Upper lobe of left lung (tissue), 4 donors: ENCODE results near the gene APBA3.

Experiments
- CTCF ChIP-seq, 6 experiments: fragments of 450-650 bp in 4 of 6; fragments of 200-600 bp in 2 of 6; sonication (generic) in 2 of 6; IDR thresholded peaks; one replicate each; pipeline ENCODE4 v1.5.1; 2016 to 2019; ENCODE audit warnings: antibody characterized with exemption in 6 of 6
- EP300 ChIP-seq, 4 donors: sonication (generic); formaldehyde crosslinking; IDR thresholded peaks; one replicate each; pipeline ENCODE4 v1.5.1; 2017; ENCODE audit warnings: antibody characterized with exemption in 4 of 4, control low read depth in 2 of 4
- POLR2A ChIP-seq, 4 donors: fragments of 450-650 bp; IDR thresholded peaks; one replicate each; pipeline ENCODE4 v1.5.1; 2016 to 2017; ENCODE audit warnings: antibody characterized with exemption in 4 of 4, mild to moderate bottlenecking in 2 of 4
- POLR2AphosphoS5 ChIP-seq, 2 donors: sonication (generic); formaldehyde crosslinking; IDR thresholded peaks; one replicate each; pipeline ENCODE4 v1.5.1; 2017; ENCODE audit warnings: antibody characterized with exemption in 2 of 2

- TF ChIP-seq POLR2AphosphoS5 (IDR thresholded peaks at IDR 0.05) (no peak), CTCF (IDR thresholded peaks at IDR 0.05) (no peak), POLR2A (IDR thresholded peaks at IDR 0.05) (no peak), EP300 (IDR thresholded peaks at IDR 0.05) (no peak)
These were observed 12.5 kb downstream of the APBA3 start for GRCh38 chr19:3748965-3749364.
